HFF-Myc (cell line): ENCODE measurements around the gene PRDM11.

Experiments
- DNase-seq: peaks from one replicate; pipeline ENCODE4 v3.0.0-alpha.2; 2011; ENCODE audit warnings: low read depth; ENCODE audit errors: extremely low read depth
- H3K4me3 ChIP-seq: replicated peaks from 2 replicates; pipeline ENCODE4 v1.5.1; 2011; ENCODE audit warnings: low read depth, mild to moderate bottlenecking, control low read depth, low read length
- TF ChIP-seq, protein P1 (sequence below): IDR thresholded peaks from 2 replicates; pipeline ENCODE4 v1.5.1; 2012; ENCODE audit warnings: mild to moderate bottlenecking, low read depth, low read length, control low read depth; ENCODE audit errors: missing control alignments

The PRDM11 gene

DNA sequence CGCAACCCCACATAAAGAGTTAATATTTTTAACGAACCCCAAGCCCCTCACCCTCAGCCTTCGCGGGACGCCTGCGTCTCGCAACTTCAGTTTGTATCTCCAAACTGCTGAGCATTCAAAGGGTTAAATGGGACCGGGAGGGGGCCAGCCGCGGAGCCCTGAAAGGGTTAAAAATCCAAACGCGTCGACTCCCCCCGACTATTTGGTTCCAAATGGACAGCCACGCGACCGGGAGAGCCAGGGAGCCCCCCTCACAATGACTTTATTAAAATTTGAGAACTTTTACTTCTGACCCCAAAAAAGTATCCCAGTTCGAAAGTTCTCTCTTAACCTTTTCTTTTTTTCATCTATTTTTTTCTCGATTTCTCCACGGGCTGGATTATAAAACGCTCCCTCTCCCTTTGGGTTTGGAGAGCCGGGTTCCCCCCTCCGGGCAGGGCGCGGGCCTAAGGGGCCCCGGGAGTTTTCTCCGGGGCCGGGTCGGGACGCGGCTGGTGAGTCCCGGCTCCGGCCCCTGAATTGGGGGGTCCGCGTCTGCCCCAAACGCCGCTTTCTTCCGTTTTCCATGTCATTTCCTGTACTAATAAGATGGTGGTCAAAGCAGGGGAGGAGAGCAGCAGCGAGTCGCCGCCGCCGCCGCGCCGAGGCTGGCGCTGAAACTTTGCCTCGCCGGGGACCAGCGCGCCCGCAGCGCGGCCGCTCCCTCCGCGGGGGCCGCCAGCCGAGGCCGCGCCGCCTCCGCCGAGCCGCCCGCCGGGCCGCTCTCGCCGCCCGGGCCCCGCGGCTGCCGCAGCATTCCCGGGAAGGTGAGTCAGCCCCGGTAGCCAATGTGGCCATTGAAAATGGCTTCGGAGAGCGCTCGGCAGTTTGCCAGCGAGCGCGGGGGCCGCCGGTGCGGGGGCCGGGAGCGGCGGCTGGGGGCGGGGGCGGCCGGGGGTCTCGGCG, at the start of gene PRDM11:
Gene PRDM11 (plus strand): TSS at position 568 of the 945 bp plus-strand sequence. CDS start 35,128 bp downstream, outside the sequence.
- H3K4me3 ChIP-seq = peak within 1 kb of the TSS; percentile 71
- TF ChIP-seq, protein P1, sequence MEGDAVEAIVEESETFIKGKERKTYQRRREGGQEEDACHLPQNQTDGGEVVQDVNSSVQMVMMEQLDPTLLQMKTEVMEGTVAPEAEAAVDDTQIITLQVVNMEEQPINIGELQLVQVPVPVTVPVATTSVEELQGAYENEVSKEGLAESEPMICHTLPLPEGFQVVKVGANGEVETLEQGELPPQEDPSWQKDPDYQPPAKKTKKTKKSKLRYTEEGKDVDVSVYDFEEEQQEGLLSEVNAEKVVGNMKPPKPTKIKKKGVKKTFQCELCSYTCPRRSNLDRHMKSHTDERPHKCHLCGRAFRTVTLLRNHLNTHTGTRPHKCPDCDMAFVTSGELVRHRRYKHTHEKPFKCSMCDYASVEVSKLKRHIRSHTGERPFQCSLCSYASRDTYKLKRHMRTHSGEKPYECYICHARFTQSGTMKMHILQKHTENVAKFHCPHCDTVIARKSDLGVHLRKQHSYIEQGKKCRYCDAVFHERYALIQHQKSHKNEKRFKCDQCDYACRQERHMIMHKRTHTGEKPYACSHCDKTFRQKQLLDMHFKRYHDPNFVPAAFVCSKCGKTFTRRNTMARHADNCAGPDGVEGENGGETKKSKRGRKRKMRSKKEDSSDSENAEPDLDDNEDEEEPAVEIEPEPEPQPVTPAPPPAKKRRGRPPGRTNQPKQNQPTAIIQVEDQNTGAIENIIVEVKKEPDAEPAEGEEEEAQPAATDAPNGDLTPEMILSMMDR = no peak
- no peak for DNase-seq

DNA sequence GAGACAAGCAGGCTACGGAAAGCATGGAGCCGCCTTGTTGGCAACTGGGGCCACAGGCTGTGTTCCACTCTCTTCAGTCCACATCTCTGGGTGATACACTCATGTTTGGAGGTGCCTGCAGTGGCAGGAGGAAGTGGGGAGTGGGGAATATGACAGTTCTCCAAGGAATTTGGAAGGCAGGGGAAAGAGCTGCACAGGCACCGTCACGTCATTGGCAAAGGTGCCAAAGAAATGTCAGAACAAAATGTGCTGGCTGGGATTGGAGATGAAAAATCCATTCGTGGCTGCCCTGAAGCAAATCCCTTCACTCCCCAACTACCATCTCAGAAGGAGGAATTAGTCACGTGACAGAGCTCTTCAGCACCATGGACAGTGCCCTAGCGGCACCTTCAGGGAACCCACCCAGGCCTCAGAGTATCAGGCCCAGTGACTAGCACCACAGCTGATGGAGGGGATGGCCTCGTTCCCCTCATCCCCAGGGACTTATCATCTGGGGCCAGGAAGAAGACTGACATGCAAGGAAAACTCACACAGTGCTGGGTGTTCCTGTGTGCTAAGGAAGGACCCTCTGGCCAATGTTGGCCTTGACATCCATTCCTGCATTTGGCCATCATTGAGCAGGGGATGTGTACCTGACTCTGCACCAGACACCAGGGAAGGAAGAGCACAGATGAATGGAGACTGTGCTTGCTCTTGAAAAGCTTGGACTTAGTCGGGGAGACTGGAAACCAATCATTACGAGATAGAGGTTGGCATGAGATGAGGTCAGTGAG, 48.5 kb upstream of the PRDM11 start:
- no peak overlapping the region for H3K4me3 ChIP-seq
- TF ChIP-seq, protein P1 = no peak
- no peak for DNase-seq

DNA sequence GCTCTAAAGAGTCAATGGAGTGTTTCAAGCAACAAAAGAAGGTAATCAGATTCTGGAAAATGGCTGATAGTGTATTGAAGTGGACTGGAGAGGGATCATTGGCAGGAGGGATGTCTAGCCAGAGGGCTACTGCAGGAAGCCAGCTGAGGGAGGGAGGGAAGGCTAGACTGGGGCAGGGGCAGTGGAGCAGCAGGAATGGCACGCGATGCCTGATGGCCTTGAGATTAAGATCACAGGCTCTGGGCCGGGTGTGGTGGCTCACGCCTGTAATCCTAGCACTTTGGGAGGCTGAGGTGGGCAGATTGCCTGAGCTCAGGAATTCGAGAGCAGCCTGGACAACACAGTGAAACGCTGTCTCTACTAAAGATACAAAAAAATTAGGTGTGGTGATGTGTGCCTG, 47.5 kb upstream of the PRDM11 start:
- DNase-seq = no peak
- TF ChIP-seq, protein P1 = no peak
- H3K4me3 ChIP-seq = no peak overlapping the region

DNA sequence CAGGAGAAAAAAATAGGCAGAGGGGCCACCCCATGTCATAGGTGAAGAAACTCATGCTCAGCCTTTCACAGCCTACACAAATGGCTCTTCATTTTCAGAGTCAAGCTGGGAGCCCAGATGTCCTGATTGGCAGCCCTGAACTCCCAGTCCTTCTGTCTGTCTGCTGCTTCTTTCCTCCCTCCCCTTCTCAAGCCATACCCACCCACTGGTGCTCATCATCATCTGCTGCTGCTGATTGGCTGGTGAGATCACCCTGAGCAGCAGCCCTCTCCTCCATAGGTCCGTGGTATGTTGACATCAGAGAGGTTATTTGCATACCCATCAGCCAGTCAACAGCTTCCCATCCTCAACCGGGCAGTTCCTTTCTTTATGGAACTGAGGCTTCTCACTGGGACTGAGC, 46.1 kb upstream of the PRDM11 start:
- DNase-seq = no peak
- TF ChIP-seq, protein P1 = no peak
- no peak overlapping the region for H3K4me3 ChIP-seq

DNA sequence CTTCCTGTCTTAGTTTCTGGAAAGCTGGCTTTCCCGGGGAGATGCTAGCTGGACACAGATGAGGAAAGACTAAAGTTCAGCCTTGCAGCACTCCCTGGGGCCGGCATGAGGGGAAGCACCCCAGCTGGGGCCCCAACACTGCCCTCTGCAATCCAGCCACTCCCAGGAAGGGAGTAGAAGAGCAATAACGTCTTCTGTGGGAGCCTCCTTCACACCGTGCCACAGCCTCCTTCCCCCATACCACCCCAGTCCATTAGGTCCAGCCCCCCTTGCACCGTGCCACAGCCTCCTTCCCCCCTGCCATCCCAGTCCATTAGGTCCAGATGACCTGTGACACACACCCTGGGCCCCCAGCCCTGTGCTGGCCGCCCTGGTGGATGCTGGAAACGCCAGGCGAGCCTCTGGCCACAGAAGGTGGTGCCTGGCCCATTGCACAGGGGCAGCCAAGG, 44.1 kb upstream of the PRDM11 start:
- TF ChIP-seq, protein P1 = no peak
- DNase-seq = no peak
- H3K4me3 ChIP-seq = no peak overlapping the region

DNA sequence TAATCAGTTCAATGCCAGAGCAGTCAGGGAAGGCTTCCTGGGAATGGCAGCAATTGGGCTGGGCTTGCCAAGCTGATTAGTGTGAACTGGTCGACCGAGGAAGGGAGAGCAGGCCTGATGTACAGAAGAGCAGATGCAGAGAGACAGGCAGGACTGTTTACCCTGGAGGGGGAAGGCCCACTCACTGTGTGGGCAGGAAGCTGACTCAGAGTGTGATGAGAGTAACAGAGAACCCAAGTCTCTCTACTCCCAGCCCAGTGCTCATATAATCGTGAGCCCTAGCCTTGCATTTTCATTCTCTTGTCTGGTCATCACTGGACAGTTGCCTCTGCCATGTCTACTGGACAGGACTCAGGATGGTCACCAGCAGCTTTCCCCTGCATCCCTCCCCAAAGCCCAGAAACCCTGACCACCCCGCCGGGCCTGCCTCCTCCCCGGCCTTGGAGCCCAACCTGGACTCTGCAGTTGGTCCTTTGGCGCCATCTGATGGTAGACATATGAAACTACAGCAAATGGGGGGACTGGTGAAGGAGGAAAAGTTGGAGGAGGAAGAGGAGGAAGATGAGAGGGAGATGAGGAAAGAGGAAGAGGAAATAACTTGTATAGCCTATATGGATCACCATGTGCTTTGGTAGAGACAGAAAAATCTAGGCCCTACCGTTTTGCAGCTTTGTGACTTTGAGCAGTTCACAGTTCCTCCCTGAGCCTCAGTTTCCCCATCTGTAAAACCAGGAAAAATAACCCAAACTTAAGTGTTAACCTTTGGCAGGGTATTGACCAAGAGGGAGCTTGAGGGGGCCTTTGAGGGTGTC, 43.4 kb upstream of the PRDM11 start:
- TF ChIP-seq, protein P1 = peak; percentile 89
- no peak overlapping the region for H3K4me3 ChIP-seq
- DNase-seq = no peak
